ENCODE results near the gene FBXL2.

The FBXL2 gene

GRCh38 chr3:33277193-33277882, at the start of gene FBXL2:
Gene FBXL2, plus strand, starts transcription at chr3:33277442. Its CDS starts 71 bp downstream, at chr3:33277513.
- DNase-seq (ENCODE audit: low read depth in 2 of 2) = peak in 1 of 2 donors; percentile 28

GRCh38 chr3:33229066-33229465, 48.2 kb upstream of the FBXL2 start:
- DNase-seq (ENCODE audit: low read depth in 2 of 2) = no peak

- DNase-seq (ENCODE audit: low read depth in 2 of 2) = no peak
Observed at GRCh38 chr3:33229947-33230346, 47.3 kb upstream of the FBXL2 start.

- DNase-seq (ENCODE audit: low read depth in 2 of 2) = no peak
Observed at GRCh38 chr3:33231756-33232465, 45.3 kb upstream of the FBXL2 start.

GRCh38 chr3:33233884-33234283, 43.4 kb upstream of the FBXL2 start:
- DNase-seq (ENCODE audit: low read depth in 2 of 2) = no peak

- DNase-seq (ENCODE audit: low read depth in 2 of 2) = no peak
Observed at GRCh38 chr3:33236005-33236404, 41.2 kb upstream of the FBXL2 start.

GRCh38 chr3:33237439-33237838, 39.8 kb upstream of the FBXL2 start:
- no peak for DNase-seq (ENCODE audit: low read depth in 2 of 2)

GRCh38 chr3:33238923-33239322, 38.3 kb upstream of the FBXL2 start:
- no peak for DNase-seq (ENCODE audit: low read depth in 2 of 2)

- no peak for DNase-seq (ENCODE audit: low read depth in 2 of 2)
Observed at GRCh38 chr3:33240261-33240660, 37.0 kb upstream of the FBXL2 start.

- no peak for DNase-seq (ENCODE audit: low read depth in 2 of 2)
Observed at GRCh38 chr3:33246786-33247185, 30.5 kb upstream of the FBXL2 start.

- no peak for DNase-seq (ENCODE audit: low read depth in 2 of 2)
Observed at GRCh38 chr3:33250712-33251111, 26.5 kb upstream of the FBXL2 start.

GRCh38 chr3:33256249-33256648, 21.0 kb upstream of the FBXL2 start:
- DNase-seq (ENCODE audit: low read depth in 2 of 2) = no peak

- DNase-seq (ENCODE audit: low read depth in 2 of 2) = no peak
Observed at GRCh38 chr3:33260104-33260503, 17.1 kb upstream of the FBXL2 start.

- DNase-seq (ENCODE audit: low read depth in 2 of 2) = no peak
Observed at GRCh38 chr3:33269385-33269784, 7.9 kb upstream of the FBXL2 start.

GRCh38 chr3:33271324-33271723, 5.9 kb upstream of the FBXL2 start:
- DNase-seq (ENCODE audit: low read depth in 2 of 2) = no peak

GRCh38 chr3:33273628-33274027, 3.6 kb upstream of the FBXL2 start:
- DNase-seq (ENCODE audit: low read depth in 2 of 2) = no peak

- no peak for DNase-seq (ENCODE audit: low read depth in 2 of 2)
Observed at GRCh38 chr3:33278163-33278562, 921 bp downstream of the FBXL2 start.

GRCh38 chr3:33287672-33288282, 10.5 kb downstream of the FBXL2 start:
- no peak for DNase-seq (ENCODE audit: low read depth in 2 of 2)

GRCh38 chr3:33299395-33300081, 22.3 kb downstream of the FBXL2 start:
- no peak for DNase-seq (ENCODE audit: low read depth in 2 of 2)

- no peak for DNase-seq (ENCODE audit: low read depth in 2 of 2)
Observed at GRCh38 chr3:33312361-33312760, 35.1 kb downstream of the FBXL2 start.

GRCh38 chr3:33313331-33313730, 36.1 kb downstream of the FBXL2 start:
- no peak for DNase-seq (ENCODE audit: low read depth in 2 of 2)

GRCh38 chr3:33314993-33315392, 37.8 kb downstream of the FBXL2 start:
- DNase-seq (ENCODE audit: low read depth in 2 of 2) = no peak
